Fibroblast of skin of right quadriceps (primary cell): ENCODE results near the gene BAZ2B.
A peak's percentile ranks its signal among the peaks of the same experiment; 100 is the strongest.

Source experiments
- DNase-seq: peaks from one replicate; pipeline ENCODE4 v3.0.0-alpha.2; 2013

BAZ2B gene

GRCh38 chr2:159297042-159297707, 319.2 kb downstream of the BAZ2B start:
- no peak for DNase-seq

- no peak for DNase-seq
Observed at GRCh38 chr2:159292157-159292556, 324.2 kb downstream of the BAZ2B start.

- DNase-seq: peak; percentile 92
Observed at GRCh38 chr2:159290289-159290907, 325.9 kb downstream of the BAZ2B start.

- no peak for DNase-seq
Observed at GRCh38 chr2:159287733-159288132, 328.6 kb downstream of the BAZ2B start.

- DNase-seq: peak; percentile 95
Observed at GRCh38 chr2:159286709-159287441, 329.5 kb downstream of the BAZ2B start.

GRCh38 chr2:159285929-159286708, 330.2 kb downstream of the BAZ2B start, which contains the start of gene WDSUB1:
Gene WDSUB1 (minus strand): TSS chr2:159286703. CDS start chr2:159283069, 3,634 bp downstream.
- peak; percentile 31 for DNase-seq

GRCh38 chr2:159285433-159285832, 330.9 kb downstream of the BAZ2B start:
- no peak for DNase-seq

GRCh38 chr2:159283529-159283928, 332.8 kb downstream of the BAZ2B start:
- no peak for DNase-seq

- DNase-seq: no peak
Observed at GRCh38 chr2:159281002-159281401, 335.3 kb downstream of the BAZ2B start.

- no peak for DNase-seq
Observed at GRCh38 chr2:159279700-159280099, 336.6 kb downstream of the BAZ2B start.

GRCh38 chr2:159275111-159275510, 341.2 kb downstream of the BAZ2B start:
- no peak for DNase-seq

GRCh38 chr2:159272156-159272555, 344.2 kb downstream of the BAZ2B start:
- no peak for DNase-seq

- DNase-seq: no peak
Observed at GRCh38 chr2:159270744-159271379, 345.5 kb downstream of the BAZ2B start.
